ENCODE results near the gene SPIRE1.
"Not testable (repeated sequence)": the region's sequence is repeated elsewhere in the genome, so short reads cannot be mapped to it uniquely, and the experiment has no call there.

Gene SPIRE1

GRCh38 chr18:12416098-12416729 is 241.7 kb downstream of the SPIRE1 start:
- DNase-seq (ENCODE audit: low read depth in 2 of 2) = no peak

- DNase-seq (ENCODE audit: low read depth in 2 of 2) = no peak
These were observed 246.5 kb downstream of the SPIRE1 start for GRCh38 chr18:12411456-12411855.

GRCh38 chr18:12410747-12411146 is 247.2 kb downstream of the SPIRE1 start:
- not testable (repeated sequence) for DNase-seq (ENCODE audit: low read depth in 2 of 2)

- DNase-seq (ENCODE audit: low read depth in 2 of 2) = no peak
These were observed 247.8 kb downstream of the SPIRE1 start for GRCh38 chr18:12410081-12410481.

GRCh38 chr18:12409469-12409868 is 248.4 kb downstream of the SPIRE1 start:
- DNase-seq (ENCODE audit: low read depth in 2 of 2) = no peak

- DNase-seq (ENCODE audit: low read depth in 2 of 2) = no peak
These were observed 249.5 kb downstream of the SPIRE1 start for GRCh38 chr18:12408247-12408869.

GRCh38 chr18:12406371-12407111 is 251.4 kb downstream of the SPIRE1 start:
- DNase-seq (ENCODE audit: low read depth in 2 of 2) = no peak

- no peak for DNase-seq (ENCODE audit: low read depth in 2 of 2)
These were observed 252.8 kb downstream of the SPIRE1 start for GRCh38 chr18:12405066-12405465.

- no peak for DNase-seq (ENCODE audit: low read depth in 2 of 2)
These were observed 254.1 kb downstream of the SPIRE1 start for GRCh38 chr18:12403601-12404506.

GRCh38 chr18:12401881-12402280 is 256.0 kb downstream of the SPIRE1 start:
- DNase-seq (ENCODE audit: low read depth in 2 of 2) = no peak

GRCh38 chr18:12399231-12399630 is 258.7 kb downstream of the SPIRE1 start:
- DNase-seq (ENCODE audit: low read depth in 2 of 2) = no peak

- no peak for DNase-seq (ENCODE audit: low read depth in 2 of 2)
These were observed 259.3 kb downstream of the SPIRE1 start for GRCh38 chr18:12398625-12399024.

- DNase-seq (ENCODE audit: low read depth in 2 of 2) = no peak
These were observed 260.1 kb downstream of the SPIRE1 start for GRCh38 chr18:12397793-12398192.

- no peak for DNase-seq (ENCODE audit: low read depth in 2 of 2)
These were observed 260.7 kb downstream of the SPIRE1 start for GRCh38 chr18:12397254-12397653.
